Upper lobe of left lung (tissue), 6 donors: ENCODE measurements around the gene SIRPG. TPM values are rescaled to one million over a fixed set of nuclear protein-coding genes. Genes with fewer than 3 reads are reported as not detected.
"Not testable (repeated sequence)": the region's sequence is repeated elsewhere in the genome, so short reads cannot be mapped to it uniquely, and the experiment has no call there.

Experiments
- ATAC-seq, 2 donors: fragments of 200-7000 bp; cut with Tn5 transposase; one replicate each; pipeline ENCODE4 v1.9.1; 2022; ENCODE audit warnings: mild to moderate bottlenecking in 2 of 2, moderate library complexity in 2 of 2; ENCODE audit not compliant: low FRiP score in 2 of 2
- DNase-seq, 2 donors: peaks; one replicate each; pipeline ENCODE4 v3.0.0-alpha.2; 2019 to 2020
- H3K27ac ChIP-seq, 4 donors: fragments of 200-600 bp; sonication (generic); one replicate each; pipeline ENCODE4 v1.5.1; 2016 to 2019
- H3K27me3 ChIP-seq, 4 donors: fragments of 200-600 bp; sonication (generic); one replicate each; pipeline ENCODE4 v1.5.1; 2017 to 2019
- H3K36me3 ChIP-seq, 4 donors: fragments of 200-600 bp; sonication (generic); one replicate each; pipeline ENCODE4 v1.5.1; 2016 to 2019
- H3K4me1 ChIP-seq, 4 donors: fragments of 200-600 bp; sonication (generic); one replicate each; pipeline ENCODE4 v1.5.1; 2018 to 2019
- H3K4me3 ChIP-seq, 4 donors: fragments of 200-600 bp; sonication (generic); one replicate each; pipeline ENCODE4 v1.5.1; 2017 to 2019; ENCODE audit warnings: mild to moderate bottlenecking in 2 of 4, moderate library complexity in 1 of 4
- H3K9me3 ChIP-seq, 4 donors: fragments of 200-600 bp; sonication (generic); one replicate each; pipeline ENCODE4 v1.5.1; 2018 to 2019
- CTCF ChIP-seq, 6 experiments: fragments of 450-650 bp in 4 of 6; fragments of 200-600 bp in 2 of 6; sonication (generic) in 2 of 6; IDR thresholded peaks; one replicate each; pipeline ENCODE4 v1.5.1; 2016 to 2019; ENCODE audit warnings: antibody characterized with exemption in 6 of 6
- EP300 ChIP-seq, 4 donors: sonication (generic); formaldehyde crosslinking; IDR thresholded peaks; one replicate each; pipeline ENCODE4 v1.5.1; 2017; ENCODE audit warnings: antibody characterized with exemption in 4 of 4, control low read depth in 2 of 4
- POLR2A ChIP-seq, 4 donors: fragments of 450-650 bp; IDR thresholded peaks; one replicate each; pipeline ENCODE4 v1.5.1; 2016 to 2017; ENCODE audit warnings: antibody characterized with exemption in 4 of 4, mild to moderate bottlenecking in 2 of 4
- POLR2AphosphoS5 ChIP-seq, 2 donors: sonication (generic); formaldehyde crosslinking; IDR thresholded peaks; one replicate each; pipeline ENCODE4 v1.5.1; 2017; ENCODE audit warnings: antibody characterized with exemption in 2 of 2
- WGBS, 2 donors: methylation state at CpG; one replicate each; pipeline ENCODE4 v1.1.5; 2017 to 2018; 5-methylcytosine and 5-hydroxymethylcytosine counted together
- total RNA-seq, 6 donors: library from RNA; depleted of rRNA in 4 of 6; stranded (reverse); fragments of >200 nt in 4 of 6; gene quantifications; one replicate each; pipeline versions ENCODE4 v1.1.0 to v1.2.1, GENCODE V29; 2016 to 2021
- donor health status: DM: no; HTN: no; CAD: no; lungs with moderate emphysema.
- donor health status: DM: no; HTN: yes; CAD: no; lungs with severe emphysema.

The SIRPG gene
- total RNA-seq, 6 donors from 2014 or later = 0.71 to 2.4 (median 0.97) TPM; not detected in 3

GRCh38 chr20:1644101-1644962 is 13.2 kb downstream of the SIRPG start:
- H3K36me3 ChIP-seq = no peaks in the 10 kb centered on the region
- DNase-seq (no peak), ATAC-seq (peak in 1 of 2 donors; percentile 43)
- whole genome bisulfite sequencing, 2 donors = 84 to 86% methylated on average over 5 to 8 of the region's 8 CpGs
- no peaks in the 10 kb centered on the region for H3K9me3 ChIP-seq
- H3K27me3 ChIP-seq = no peaks in the 10 kb centered on the region
- TF ChIP-seq POLR2AphosphoS5 (IDR thresholded peaks at IDR 0.05) (no peak), EP300 (IDR thresholded peaks at IDR 0.05) (no peak), CTCF (IDR thresholded peaks at IDR 0.05) (no peak), POLR2A (IDR thresholded peaks at IDR 0.05) (no peak)
- no peak overlapping the region for H3K4me3 ChIP-seq
- no peak overlapping the region for H3K27ac ChIP-seq
- H3K4me1 ChIP-seq = no peaks in the 10 kb centered on the region

GRCh38 chr20:1638643-1639042 is 18.9 kb downstream of the SIRPG start:
- ATAC-seq, H3K9me3 ChIP-seq, H3K27me3 ChIP-seq, DNase-seq, H3K36me3 ChIP-seq, H3K4me3 ChIP-seq, H3K27ac ChIP-seq, H3K4me1 ChIP-seq: not testable (repeated sequence)
- 55 to 62% methylated on average over 2 of the region's 2 CpGs for WGBS, 2 donors

- Histone ChIP-seq H3K27ac (no peak overlapping the region), H3K4me1 (no peaks in the 10 kb centered on the region), H3K4me3 (no peak overlapping the region), H3K27me3 (no peaks in the 10 kb centered on the region), H3K36me3 (no peaks in the 10 kb centered on the region), H3K9me3 (no peaks in the 10 kb centered on the region)
- 78 to 87% methylated on average over 2 of the region's 2 CpGs for WGBS, 2 donors
- TF ChIP-seq EP300 (IDR thresholded peaks at IDR 0.05) = no peak
- TF ChIP-seq POLR2A (IDR thresholded peaks at IDR 0.05) = no peak
- no peak for TF ChIP-seq POLR2AphosphoS5 (IDR thresholded peaks at IDR 0.05)
- ATAC-seq (no peak), DNase-seq (no peak)
Measured at GRCh38 chr20:1637755-1638154, 19.8 kb downstream of the SIRPG start.

- no peaks in the 10 kb centered on the region for H3K4me1 ChIP-seq
- TF ChIP-seq POLR2AphosphoS5 (IDR thresholded peaks at IDR 0.05) (no peak), CTCF (IDR thresholded peaks at IDR 0.05) (no peak), POLR2A (IDR thresholded peaks at IDR 0.05) (no peak), EP300 (IDR thresholded peaks at IDR 0.05) (no peak)
- no peaks in the 10 kb centered on the region for H3K36me3 ChIP-seq
- WGBS, 2 donors = 56 to 63% methylated on average over 2 of the region's 2 CpGs
- H3K4me3 ChIP-seq = no peak overlapping the region
- no peak overlapping the region for H3K27ac ChIP-seq
- H3K9me3 ChIP-seq = no peaks in the 10 kb centered on the region
- DNase-seq (no peak), ATAC-seq (no peak)
- H3K27me3 ChIP-seq = no peaks in the 10 kb centered on the region
Measured at GRCh38 chr20:1637226-1637625, 20.4 kb downstream of the SIRPG start.

GRCh38 chr20:1636621-1637020 is 21.0 kb downstream of the SIRPG start:
- no peak for DNase-seq
- 74 to 81% methylated on average over 2 of the region's 2 CpGs for WGBS, 2 donors
- H3K4me1 ChIP-seq = no peaks in the 10 kb centered on the region
- no peaks in the 10 kb centered on the region for H3K27me3 ChIP-seq
- TF ChIP-seq POLR2A (IDR thresholded peaks at IDR 0.05) (no peak), POLR2AphosphoS5 (IDR thresholded peaks at IDR 0.05) (no peak), CTCF (IDR thresholded peaks at IDR 0.05) (no peak), EP300 (IDR thresholded peaks at IDR 0.05) (no peak)
- H3K4me3 ChIP-seq = no peak overlapping the region
- H3K9me3 ChIP-seq = no peaks in the 10 kb centered on the region
- H3K27ac ChIP-seq = no peak overlapping the region
- no peaks in the 10 kb centered on the region for H3K36me3 ChIP-seq
- ATAC-seq = no peak
